HEK293 (cell line): ENCODE measurements around the gene GGA1.
"Not testable (repeated sequence)": the region's sequence is repeated elsewhere in the genome, so short reads cannot be mapped to it uniquely, and the experiment has no call there.

Experiments used
- CTCF ChIA-PET: fragments of 350-600 bp; formaldehyde crosslinking; extraction: SDS; loops from one replicate; lab custom pipeline; 2021; ENCODE audit warnings: antibody characterized with exemption; lab: Yijun Ruan, JAX
- POLR2A ChIA-PET: fragments of 300-600 bp; formaldehyde crosslinking; extraction: SDS; loops from one replicate; lab custom pipeline; 2020; ENCODE audit warnings: antibody characterized with exemption, inconsistent platforms; lab: Yijun Ruan, JAX
- H3K27ac ChIP-seq: fragments of 200-500 bp; sonication (Bioruptor generic); 2 replicates; pipeline ENCODE4 v1.5.1; 2014; ENCODE audit warnings: low read depth, low read length, control low read depth, inconsistent platforms; ENCODE audit errors: extremely low read depth
- H3K36me3 ChIP-seq, 2 experiments: fragments of 200-500 bp in 1 of 2; sonication (Bioruptor generic) in 1 of 2; 1 replicate in 1 of 2; 2 replicates in 1 of 2; pipeline ENCODE4 v1.5.1; 2014 to 2017; ENCODE audit warnings: inconsistent platforms in 2 of 2, low read length in 2 of 2; ENCODE audit not compliant: control insufficient read depth in 2 of 2, insufficient read depth in 1 of 2
- H3K4me1 ChIP-seq: fragments of 200-500 bp; sonication (Bioruptor generic); 2 replicates; pipeline ENCODE4 v1.5.1; 2014; ENCODE audit warnings: mild to moderate bottlenecking, low read length, inconsistent platforms; ENCODE audit not compliant: control insufficient read depth, insufficient read depth
- H3K4me3 ChIP-seq: 2 replicates; pipeline ENCODE4 v1.5.1; 2011; ENCODE audit warnings: low read depth, mild to moderate bottlenecking, control low read depth, low read length, moderate library complexity
- H3K9me3 ChIP-seq: fragments of 200-500 bp; sonication (Bioruptor generic); 2 replicates; pipeline ENCODE4 v1.5.1; 2014; ENCODE audit warnings: low read depth, low read length, inconsistent platforms; ENCODE audit not compliant: control insufficient read depth, insufficient read depth
- BCL11B ChIP-seq: fragments of 450-650 bp; formaldehyde crosslinking; IDR thresholded peaks from 2 replicates; pipeline ENCODE4 v1.5.1; 2016; ENCODE audit warnings: low read depth, missing biosample characterization, missing genetic modification characterization
- GLIS1 ChIP-seq: fragments of 450-650 bp; formaldehyde crosslinking; IDR thresholded peaks from 2 replicates; pipeline ENCODE4 v1.5.1; 2016; ENCODE audit warnings: missing biosample characterization, missing genetic modification characterization
- SETDB1 ChIP-seq: IDR thresholded peaks from one replicate; pipeline ENCODE4 v1.6.1; 2017; ENCODE audit warnings: mild to moderate bottlenecking, low read length, moderate library complexity, mixed read lengths; ENCODE audit not compliant: insufficient read length
- YY1 ChIP-seq: fragments of 450-650 bp; formaldehyde crosslinking; IDR thresholded peaks from 2 replicates; pipeline ENCODE4 v1.5.1; 2018; ENCODE audit warnings: missing biosample characterization, missing genetic modification characterization
- ZBTB20 ChIP-seq: fragments of 450-650 bp; formaldehyde crosslinking; IDR thresholded peaks from 2 replicates; pipeline ENCODE4 v1.5.1; 2016; ENCODE audit warnings: missing biosample characterization, missing genetic modification characterization
- ZBTB48 ChIP-seq: fragments of 450-650 bp; formaldehyde crosslinking; IDR thresholded peaks from 2 replicates; pipeline ENCODE4 v1.5.1; 2016; ENCODE audit warnings: missing biosample characterization, missing genetic modification characterization
- ZNF121 ChIP-seq: fragments of 450-650 bp; formaldehyde crosslinking; IDR thresholded peaks from 2 replicates; pipeline ENCODE4 v1.5.1; 2016; ENCODE audit warnings: missing biosample characterization, missing genetic modification characterization
- ZNF24 ChIP-seq: fragments of 450-650 bp; formaldehyde crosslinking; IDR thresholded peaks from 2 replicates; pipeline ENCODE4 v1.5.1; 2016; ENCODE audit warnings: missing biosample characterization, missing genetic modification characterization
- ZNF274 ChIP-seq, 2 experiments: fragments of 200-500 bp in 1 of 2; fragments of 450-650 bp in 1 of 2; sonication (Bioruptor generic) in 1 of 2; formaldehyde crosslinking in 1 of 2; IDR thresholded peaks; 2 replicates each; pipeline versions ENCODE4 v1.5.1 to v1.6.1; 2014 to 2016; ENCODE audit warnings: borderline replicate concordance in 1 of 2, inconsistent platforms in 1 of 2, low read length in 1 of 2, missing biosample characterization in 1 of 2, missing genetic modification characterization in 1 of 2
- ZNF341 ChIP-seq: fragments of 450-650 bp; formaldehyde crosslinking; IDR thresholded peaks from 2 replicates; pipeline ENCODE4; 2016; ENCODE audit warnings: low read depth, missing biosample characterization, missing genetic modification characterization
- ZNF529 ChIP-seq: fragments of 450-650 bp; formaldehyde crosslinking; IDR thresholded peaks from 2 replicates; pipeline ENCODE4 v1.5.1; 2017; ENCODE audit warnings: missing genetic modification characterization, missing biosample characterization; ENCODE audit not compliant: insufficient replicate concordance
- ZNF658 ChIP-seq: fragments of 450-650 bp; formaldehyde crosslinking; IDR thresholded peaks from 2 replicates; pipeline ENCODE4; 2016; ENCODE audit warnings: missing biosample characterization, missing genetic modification characterization
- ZNF664 ChIP-seq: fragments of 450-650 bp; formaldehyde crosslinking; IDR thresholded peaks from 2 replicates; pipeline ENCODE4 v1.5.1; 2016; ENCODE audit warnings: missing biosample characterization, missing genetic modification characterization
- ZNF792 ChIP-seq: fragments of 450-650 bp; formaldehyde crosslinking; IDR thresholded peaks from 2 replicates; pipeline ENCODE4 v1.5.1; 2016; ENCODE audit warnings: missing biosample characterization, missing genetic modification characterization
- ZNF830 ChIP-seq: fragments of 450-650 bp; IDR thresholded peaks from 2 replicates; pipeline ENCODE4 v1.5.0; 2018; ENCODE audit warnings: missing biosample characterization, missing genetic modification characterization, low read depth, mild to moderate bottlenecking, moderate library complexity
- TF ChIP-seq, protein P1 (sequence below): fragments of 450-650 bp; formaldehyde crosslinking; IDR thresholded peaks from 2 replicates; pipeline ENCODE4 v1.5.1; 2017; ENCODE audit warnings: missing biosample characterization, missing genetic modification characterization
- TF ChIP-seq, protein P2 (sequence below): fragments of 450-650 bp; formaldehyde crosslinking; IDR thresholded peaks from 2 replicates; pipeline ENCODE4 v1.5.1; 2016; ENCODE audit warnings: missing biosample characterization, missing genetic modification characterization
- TF ChIP-seq, protein P3 (sequence below): fragments of 450-650 bp; formaldehyde crosslinking; IDR thresholded peaks from 2 replicates; pipeline ENCODE4 v1.5.1; 2016; ENCODE audit warnings: missing biosample characterization, missing genetic modification characterization
- TF ChIP-seq, protein P4 (sequence below): fragments of 450-650 bp; formaldehyde crosslinking; IDR thresholded peaks from 2 replicates; pipeline ENCODE4 v1.5.1; 2017; ENCODE audit warnings: missing biosample characterization, mild to moderate bottlenecking, missing genetic modification characterization, moderate library complexity
- TF ChIP-seq, protein P5 (sequence below): fragments of 450-650 bp; formaldehyde crosslinking; IDR thresholded peaks from 2 replicates; pipeline ENCODE4 v1.5.1; 2016; ENCODE audit warnings: missing biosample characterization, missing genetic modification characterization

The GGA1 gene

DNA sequence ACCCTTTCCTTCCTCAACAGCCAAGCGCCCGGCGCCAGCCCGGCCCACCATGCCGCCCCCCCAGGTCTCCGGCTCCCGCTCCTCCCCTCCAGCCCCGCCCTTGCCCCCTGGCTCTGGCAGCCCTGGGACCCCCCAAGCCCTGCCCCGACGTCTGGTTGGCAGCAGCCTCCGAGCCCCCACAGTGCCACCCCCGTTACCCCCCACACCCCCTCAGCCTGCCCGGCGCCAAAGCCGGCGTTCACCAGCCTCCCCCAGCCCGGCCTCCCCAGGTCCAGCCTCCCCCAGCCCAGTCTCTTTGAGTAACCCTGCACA lies 46.6 kb downstream of the GGA1 start:
- CTCF ChIA-PET = interaction anchor here (0.7 to 6.8 kb wide), 2 partner anchors 12 to 33 kb away, joined by 3 to 138 read pairs; no protein-coding TSS in a partner anchor
- Histone ChIP-seq H3K4me3 (no peak overlapping the region), H3K4me1 (peaks cover 1% of the 10 kb centered on the region; the same call in 1 of the 2 replicates), H3K27ac (no peak overlapping the region), H3K9me3 (no peaks in the 10 kb centered on the region), H3K36me3 (peaks cover 5 to 39% of the 10 kb centered on the region in 2 experiments; a peak in 2 of 3 replicates)
- TF ChIP-seq YY1 (tag by site-specific recombination) (no peak), BCL11B (tag by site-specific recombination) (no peak), ZNF664 (tag by site-specific recombination) (no peak), ZNF792 (tag by site-specific recombination) (no peak), ZNF24 (tag by site-specific recombination) (no peak)
- TF ChIP-seq, protein P1, sequence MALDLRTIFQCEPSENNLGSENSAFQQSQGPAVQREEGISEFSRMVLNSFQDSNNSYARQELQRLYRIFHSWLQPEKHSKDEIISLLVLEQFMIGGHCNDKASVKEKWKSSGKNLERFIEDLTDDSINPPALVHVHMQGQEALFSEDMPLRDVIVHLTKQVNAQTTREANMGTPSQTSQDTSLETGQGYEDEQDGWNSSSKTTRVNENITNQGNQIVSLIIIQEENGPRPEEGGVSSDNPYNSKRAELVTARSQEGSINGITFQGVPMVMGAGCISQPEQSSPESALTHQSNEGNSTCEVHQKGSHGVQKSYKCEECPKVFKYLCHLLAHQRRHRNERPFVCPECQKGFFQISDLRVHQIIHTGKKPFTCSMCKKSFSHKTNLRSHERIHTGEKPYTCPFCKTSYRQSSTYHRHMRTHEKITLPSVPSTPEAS (tag by site-specific recombination) = no peak
- TF ChIP-seq, protein P2, sequence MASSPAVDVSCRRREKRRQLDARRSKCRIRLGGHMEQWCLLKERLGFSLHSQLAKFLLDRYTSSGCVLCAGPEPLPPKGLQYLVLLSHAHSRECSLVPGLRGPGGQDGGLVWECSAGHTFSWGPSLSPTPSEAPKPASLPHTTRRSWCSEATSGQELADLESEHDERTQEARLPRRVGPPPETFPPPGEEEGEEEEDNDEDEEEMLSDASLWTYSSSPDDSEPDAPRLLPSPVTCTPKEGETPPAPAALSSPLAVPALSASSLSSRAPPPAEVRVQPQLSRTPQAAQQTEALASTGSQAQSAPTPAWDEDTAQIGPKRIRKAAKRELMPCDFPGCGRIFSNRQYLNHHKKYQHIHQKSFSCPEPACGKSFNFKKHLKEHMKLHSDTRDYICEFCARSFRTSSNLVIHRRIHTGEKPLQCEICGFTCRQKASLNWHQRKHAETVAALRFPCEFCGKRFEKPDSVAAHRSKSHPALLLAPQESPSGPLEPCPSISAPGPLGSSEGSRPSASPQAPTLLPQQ (tag by site-specific recombination) = no peak
- TF ChIP-seq, protein P3, sequence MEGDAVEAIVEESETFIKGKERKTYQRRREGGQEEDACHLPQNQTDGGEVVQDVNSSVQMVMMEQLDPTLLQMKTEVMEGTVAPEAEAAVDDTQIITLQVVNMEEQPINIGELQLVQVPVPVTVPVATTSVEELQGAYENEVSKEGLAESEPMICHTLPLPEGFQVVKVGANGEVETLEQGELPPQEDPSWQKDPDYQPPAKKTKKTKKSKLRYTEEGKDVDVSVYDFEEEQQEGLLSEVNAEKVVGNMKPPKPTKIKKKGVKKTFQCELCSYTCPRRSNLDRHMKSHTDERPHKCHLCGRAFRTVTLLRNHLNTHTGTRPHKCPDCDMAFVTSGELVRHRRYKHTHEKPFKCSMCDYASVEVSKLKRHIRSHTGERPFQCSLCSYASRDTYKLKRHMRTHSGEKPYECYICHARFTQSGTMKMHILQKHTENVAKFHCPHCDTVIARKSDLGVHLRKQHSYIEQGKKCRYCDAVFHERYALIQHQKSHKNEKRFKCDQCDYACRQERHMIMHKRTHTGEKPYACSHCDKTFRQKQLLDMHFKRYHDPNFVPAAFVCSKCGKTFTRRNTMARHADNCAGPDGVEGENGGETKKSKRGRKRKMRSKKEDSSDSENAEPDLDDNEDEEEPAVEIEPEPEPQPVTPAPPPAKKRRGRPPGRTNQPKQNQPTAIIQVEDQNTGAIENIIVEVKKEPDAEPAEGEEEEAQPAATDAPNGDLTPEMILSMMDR (tag by site-specific recombination) = no peak
- POLR2A ChIA-PET = interaction anchor here (0.6 kb wide), 1 partner anchor 153 kb away, joined by 5 read pairs; the partner anchor contains the start of gene GCAT

DNA sequence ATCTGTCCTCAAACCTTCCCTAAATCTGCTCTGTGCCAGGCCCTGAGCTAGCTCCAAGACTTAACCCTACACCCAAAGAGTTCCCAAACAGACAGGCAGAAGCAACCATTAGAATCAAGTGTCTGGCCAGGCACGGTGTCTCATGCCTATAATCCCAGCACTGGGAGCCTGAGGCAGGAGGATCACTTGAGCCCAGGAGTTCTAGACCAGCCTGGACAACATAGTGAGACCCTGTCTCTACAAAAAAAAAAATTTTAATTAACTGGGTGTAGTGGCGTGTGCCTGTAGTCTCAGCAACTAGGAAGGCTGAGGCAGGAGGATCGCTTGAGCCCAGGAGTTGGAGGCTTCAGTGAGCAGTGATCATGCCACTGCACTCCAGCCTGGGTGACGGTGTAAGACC lies 47.9 kb downstream of the GGA1 start:
- not testable (repeated sequence) for H3K27ac ChIP-seq
- POLR2A ChIA-PET = interaction anchor here (0.6 to 6.5 kb wide), 3 partner anchors 13 to 128 kb away, joined by 3 to 85 read pairs (median 80); partner anchors contain the start of gene SH3BP1
- peaks cover 11% of the 10 kb centered on the region for H3K4me1 ChIP-seq
- peak; percentile 69 for TF ChIP-seq ZNF121 (tag by site-specific recombination)
- TF ChIP-seq, all 188 proteins: peak for 1; not testable (repeated sequence) for 187
- H3K9me3 ChIP-seq, H3K4me3 ChIP-seq: not testable (repeated sequence)
- CTCF ChIA-PET = interaction anchor here (0.8 to 7.0 kb wide), 3 partner anchors 13 to 24 kb away, joined by 3 to 138 read pairs (median 87); no protein-coding TSS in a partner anchor
- peaks cover 0 to 26% of the 10 kb centered on the region in 2 experiments; a peak in 2 of 3 replicates for H3K36me3 ChIP-seq

DNA sequence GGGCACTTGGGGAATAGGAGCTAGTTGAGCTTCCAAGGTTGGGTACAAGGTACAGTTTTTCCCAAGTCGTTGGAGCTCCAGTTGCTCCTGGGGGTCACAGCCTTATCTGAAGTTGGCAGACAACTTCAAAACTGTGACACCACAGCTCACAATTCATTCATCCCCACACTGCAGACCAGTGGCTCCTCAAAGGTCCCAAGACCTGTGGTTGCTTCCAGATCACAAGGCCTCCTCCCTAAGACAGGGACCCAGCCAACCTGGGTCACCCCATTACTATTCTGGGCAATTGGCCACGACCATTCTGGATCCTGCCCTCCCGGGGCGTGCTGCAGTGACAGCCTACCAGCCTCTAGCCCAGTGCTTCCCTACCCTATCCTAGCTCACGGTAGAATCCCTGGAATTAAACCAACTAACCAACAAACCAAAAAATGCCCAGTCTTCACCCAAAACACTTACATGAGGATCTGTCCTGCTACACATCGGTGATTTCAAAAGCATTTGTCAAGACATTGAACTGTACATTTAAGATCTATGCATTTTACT lies 49.0 kb downstream of the GGA1 start:
- Histone ChIP-seq H3K36me3 (peaks cover 0 to 23% of the 10 kb centered on the region in 2 experiments; a peak in 2 of 3 replicates), H3K27ac (peak overlapping the region; percentile 37), H3K9me3 (no peaks in the 10 kb centered on the region), H3K4me3 (peak overlapping the region; percentile 57), H3K4me1 (peaks cover 12% of the 10 kb centered on the region)
- CTCF ChIA-PET = interaction anchor here (0.6 to 7.0 kb wide), 12 partner anchors 9 to 134 kb away, joined by 3 to 138 read pairs (median 6); partner anchors contain the start of gene GGA1
- POLR2A ChIA-PET = interaction anchor here (0.6 to 6.5 kb wide), 33 partner anchors 9 to 1710 kb away, joined by 3 to 85 read pairs (median 5); partner anchors contain the start of genes C22orf23, EIF3L, GGA1 and LGALS1
- no peak for TF ChIP-seq ZNF274 (IDR thresholded peaks at IDR 0.05; ENCODE audit: low read length)
- no peak for TF ChIP-seq ZNF274 (tag by site-specific recombination; IDR thresholded peaks at IDR 0.05; ENCODE audit: borderline replicate concordance)
- TF ChIP-seq, protein P4, sequence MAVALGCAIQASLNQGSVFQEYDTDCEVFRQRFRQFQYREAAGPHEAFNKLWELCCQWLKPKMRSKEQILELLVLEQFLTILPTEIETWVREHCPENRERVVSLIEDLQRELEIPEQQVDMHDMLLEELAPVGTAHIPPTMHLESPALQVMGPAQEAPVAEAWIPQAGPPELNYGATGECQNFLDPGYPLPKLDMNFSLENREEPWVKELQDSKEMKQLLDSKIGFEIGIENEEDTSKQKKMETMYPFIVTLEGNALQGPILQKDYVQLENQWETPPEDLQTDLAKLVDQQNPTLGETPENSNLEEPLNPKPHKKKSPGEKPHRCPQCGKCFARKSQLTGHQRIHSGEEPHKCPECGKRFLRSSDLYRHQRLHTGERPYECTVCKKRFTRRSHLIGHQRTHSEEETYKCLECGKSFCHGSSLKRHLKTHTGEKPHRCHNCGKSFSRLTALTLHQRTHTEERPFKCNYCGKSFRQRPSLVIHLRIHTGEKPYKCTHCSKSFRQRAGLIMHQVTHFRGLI = no peak
- TF ChIP-seq GLIS1 (tag by site-specific recombination) = peak; percentile 78
- peak; percentile 73 for TF ChIP-seq ZNF341 (tag by site-specific recombination)
- TF ChIP-seq ZBTB48 (tag by site-specific recombination) = no peak
- TF ChIP-seq SETDB1 = no peak
- no peak for TF ChIP-seq ZNF830 (tag by site-specific recombination)
- 0 out of 2 replicates have a peak, but pooled peaks have one; percentile 13 for TF ChIP-seq ZBTB20
- no peak for TF ChIP-seq ZNF658
- TF ChIP-seq ZNF529 = no peak
- TF ChIP-seq, protein P5, sequence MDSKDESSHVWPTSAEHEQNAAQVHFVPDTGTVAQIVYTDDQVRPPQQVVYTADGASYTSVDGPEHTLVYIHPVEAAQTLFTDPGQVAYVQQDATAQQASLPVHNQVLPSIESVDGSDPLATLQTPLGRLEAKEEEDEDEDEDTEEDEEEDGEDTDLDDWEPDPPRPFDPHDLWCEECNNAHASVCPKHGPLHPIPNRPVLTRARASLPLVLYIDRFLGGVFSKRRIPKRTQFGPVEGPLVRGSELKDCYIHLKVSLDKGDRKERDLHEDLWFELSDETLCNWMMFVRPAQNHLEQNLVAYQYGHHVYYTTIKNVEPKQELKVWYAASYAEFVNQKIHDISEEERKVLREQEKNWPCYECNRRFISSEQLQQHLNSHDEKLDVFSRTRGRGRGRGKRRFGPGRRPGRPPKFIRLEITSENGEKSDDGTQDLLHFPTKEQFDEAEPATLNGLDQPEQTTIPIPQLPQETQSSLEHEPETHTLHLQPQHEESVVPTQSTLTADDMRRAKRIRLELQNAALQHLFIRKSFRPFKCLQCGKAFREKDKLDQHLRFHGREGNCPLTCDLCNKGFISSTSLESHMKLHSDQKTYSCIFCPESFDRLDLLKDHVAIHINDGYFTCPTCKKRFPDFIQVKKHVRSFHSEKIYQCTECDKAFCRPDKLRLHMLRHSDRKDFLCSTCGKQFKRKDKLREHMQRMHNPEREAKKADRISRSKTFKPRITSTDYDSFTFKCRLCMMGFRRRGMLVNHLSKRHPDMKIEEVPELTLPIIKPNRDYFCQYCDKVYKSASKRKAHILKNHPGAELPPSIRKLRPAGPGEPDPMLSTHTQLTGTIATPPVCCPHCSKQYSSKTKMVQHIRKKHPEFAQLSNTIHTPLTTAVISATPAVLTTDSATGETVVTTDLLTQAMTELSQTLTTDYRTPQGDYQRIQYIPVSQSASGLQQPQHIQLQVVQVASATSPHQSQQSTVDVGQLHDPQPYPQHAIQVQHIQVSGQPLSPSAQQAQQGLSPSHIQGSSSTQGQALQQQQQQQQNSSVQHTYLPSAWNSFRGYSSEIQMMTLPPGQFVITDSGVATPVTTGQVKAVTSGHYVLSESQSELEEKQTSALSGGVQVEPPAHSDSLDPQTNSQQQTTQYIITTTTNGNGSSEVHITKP (tag by site-specific recombination) = peak; percentile 82
